Fibroblast of lung (primary cell): ENCODE measurements around the gene TXNDC16. TPM values are rescaled to one million over a fixed set of nuclear protein-coding genes. Genes with fewer than 3 reads are reported as not detected.

Experiments
- DNase-seq, 2 donors: peaks; one replicate each; pipeline versions ENCODE4 v3.0.0 to v3.0.0-alpha.2; 2010; ENCODE audit warnings: low read depth in 2 of 2
- H2AFZ ChIP-seq: 2 replicates; pipeline ENCODE4 v1.5.1; 2012; ENCODE audit warnings: low read length, control low read depth, inconsistent platforms
- H3K27ac ChIP-seq: 2 replicates; pipeline ENCODE4 v1.5.1; 2011; ENCODE audit warnings: low read length, control low read depth; ENCODE audit not compliant: insufficient read depth
- H3K27me3 ChIP-seq: 2 replicates; pipeline ENCODE4 v1.5.1; 2011; ENCODE audit warnings: mild to moderate bottlenecking, low read length; ENCODE audit not compliant: control insufficient read depth, insufficient read depth
- H3K36me3 ChIP-seq: 2 replicates; pipeline ENCODE4 v1.5.1; 2011; ENCODE audit warnings: low read length; ENCODE audit not compliant: control insufficient read depth, insufficient read depth
- H3K4me1 ChIP-seq: 2 replicates; pipeline ENCODE4 v1.5.1; 2011; ENCODE audit warnings: low read length; ENCODE audit not compliant: control insufficient read depth, insufficient read depth; ENCODE audit errors: extremely low read depth
- H3K4me2 ChIP-seq: 2 replicates; pipeline ENCODE4 v1.5.1; 2011; ENCODE audit warnings: low read length, control low read depth; ENCODE audit not compliant: insufficient read depth; ENCODE audit errors: extremely low read depth
- H3K4me3 ChIP-seq, 4 experiments: fragments of 200-600 bp in 1 of 4; sonication (generic) in 1 of 4; replicated peaks in 1 of 4; 2 replicates each; pipeline ENCODE4 v1.5.1; 2011 to 2016; ENCODE audit warnings: low read length in 4 of 4, low read depth in 3 of 4, mild to moderate bottlenecking in 3 of 4, control low read depth in 2 of 4, inconsistent platforms in 1 of 4, mixed read lengths in 1 of 4; ENCODE audit not compliant: insufficient read depth in 1 of 4; ENCODE audit errors: control extremely low read depth in 1 of 4
- H3K79me2 ChIP-seq: 2 replicates; pipeline ENCODE4 v1.5.1; 2012; ENCODE audit warnings: mild to moderate bottlenecking, low read length, inconsistent platforms; ENCODE audit not compliant: control insufficient read depth, insufficient read depth
- H3K9ac ChIP-seq: 2 replicates; pipeline ENCODE4 v1.5.1; 2011; ENCODE audit warnings: mild to moderate bottlenecking, low read length, control low read depth; ENCODE audit not compliant: insufficient read depth
- H3K9me3 ChIP-seq: 2 replicates; pipeline ENCODE4 v1.5.1; 2012; ENCODE audit warnings: low read depth, low read length; ENCODE audit not compliant: control insufficient read depth, insufficient read depth
- H4K20me1 ChIP-seq: 2 replicates; pipeline ENCODE4 v1.5.1; 2011; ENCODE audit warnings: low read length; ENCODE audit not compliant: control insufficient read depth, insufficient read depth; ENCODE audit errors: extremely low read depth
- CTCF ChIP-seq, 2 donors: IDR thresholded peaks in 1 of 2; conservative IDR thresholded peaks in 1 of 2; 1 replicate in 1 of 2; 2 replicates in 1 of 2; pipeline ENCODE4 v1.5.1; 2011 to 2012; ENCODE audit warnings: low read length in 2 of 2, control low read depth in 1 of 2, inconsistent platforms in 1 of 2, low read depth in 1 of 2, mild to moderate bottlenecking in 1 of 2
- EZH2 ChIP-seq: IDR thresholded peaks from 2 replicates; pipeline ENCODE4 v1.5.1; 2012; ENCODE audit warnings: low read length, control low read depth, mild to moderate bottlenecking; ENCODE audit errors: missing control alignments
- polyA plus RNA-seq, 2 donors: library from polyadenylated mRNA; depleted of rRNA in 1 of 2; stranded (reverse) in 1 of 2; unstranded in 1 of 2; fragments of >200 nt; gene quantifications; 2 replicates each; pipeline ENCODE4 v1.2.1, GENCODE V29; 2011 to 2012; ENCODE audit warnings: missing spikeins in 1 of 2
- total RNA-seq: library from RNA; depleted of rRNA; stranded (reverse); fragments of >200 nt; gene quantifications from 2 replicates; pipeline ENCODE4 v1.2.1, GENCODE V29; 2014

TXNDC16 gene
- total and polyA plus RNA-seq, 2 donors (not counting 1 experiment from before 2014, with no cell fraction given) = 3.0 to 6.6 TPM

- TF ChIP-seq EZH2 (no peak), CTCF (conservative IDR thresholded peaks at IDR 0.05 in 1 of 2, IDR thresholded peaks at IDR 0.05 in 1 of 2; ENCODE audit: low read depth in 1 of 2, low read length in 2 of 2) (no peak)
- H3K36me3 ChIP-seq = no peaks in the 10 kb centered on the region
- H3K4me1 ChIP-seq = peaks cover under 1% of the 10 kb centered on the region
- no peak overlapping the region for H2AFZ ChIP-seq
- no peak overlapping the region for H3K4me2 ChIP-seq
- no peaks in the 10 kb centered on the region for H3K79me2 ChIP-seq
- no peaks in the 10 kb centered on the region for H4K20me1 ChIP-seq
- no peak overlapping the region for H3K27ac ChIP-seq
- H3K4me3 ChIP-seq = no peak overlapping the region
- DNase-seq = no peak
- H3K9me3 ChIP-seq = no peaks in the 10 kb centered on the region
- H3K9ac ChIP-seq = no peak overlapping the region
- H3K27me3 ChIP-seq = no peaks in the 10 kb centered on the region
Measured at GRCh38 chr14:52558688-52559087, 6.4 kb upstream of the TXNDC16 start.

- H3K27me3 ChIP-seq = no peaks in the 10 kb centered on the region
- TF ChIP-seq EZH2 (no peak), CTCF (conservative IDR thresholded peaks at IDR 0.05 in 1 of 2, IDR thresholded peaks at IDR 0.05 in 1 of 2; ENCODE audit: low read depth in 1 of 2, low read length in 2 of 2) (peak in 1 of 2 donors; percentile 10)
- H3K36me3 ChIP-seq = no peaks in the 10 kb centered on the region
- no peaks in the 10 kb centered on the region for H4K20me1 ChIP-seq
- DNase-seq = peak; percentile 85 to 90
- H2AFZ ChIP-seq = peak overlapping the region; percentile 95
- H3K4me3 ChIP-seq = peak overlapping the region; percentile 65 to 77 (median 75)
- H3K79me2 ChIP-seq = no peaks in the 10 kb centered on the region
- H3K27ac ChIP-seq = no peak overlapping the region
- no peaks in the 10 kb centered on the region for H3K9me3 ChIP-seq
- H3K9ac ChIP-seq = peak overlapping the region; percentile 41
- H3K4me2 ChIP-seq = peak overlapping the region; percentile 98
- peaks cover 2% of the 10 kb centered on the region for H3K4me1 ChIP-seq
Measured at GRCh38 chr14:52553671-52554575, 1.6 kb upstream of the TXNDC16 start.

- Histone ChIP-seq H3K36me3 (no peaks in the 10 kb centered on the region), H2AFZ (peak overlapping the region; percentile 95), H3K4me3 (peak overlapping the region; percentile 65 to 77 (median 75)), H3K4me2 (peak overlapping the region; percentile 98), H3K27me3 (no peaks in the 10 kb centered on the region), H3K27ac (no peak overlapping the region), H4K20me1 (no peaks in the 10 kb centered on the region), H3K9me3 (no peaks in the 10 kb centered on the region), H3K9ac (peak overlapping the region; percentile 41), H3K4me1 (peaks cover 2% of the 10 kb centered on the region), H3K79me2 (no peaks in the 10 kb centered on the region)
- no peak for TF ChIP-seq EZH2
- TF ChIP-seq CTCF (conservative IDR thresholded peaks at IDR 0.05 in 1 of 2, IDR thresholded peaks at IDR 0.05 in 1 of 2; ENCODE audit: low read depth in 1 of 2, low read length in 2 of 2) = no peak
- peak in 1 of 2 donors; percentile 16 for DNase-seq
Measured at GRCh38 chr14:52553002-52553670, 831 bp upstream of the TXNDC16 start.
